GM20431 (cell line): Measurements from ENCODE around the gene SLC8A3.

ENCODE experiments used
- in situ Hi-C: fragments of 300-500 bp; cut with MseI, MboI; formaldehyde crosslinking; loops from one replicate; pipeline ENCODE4 v1.15.0; 2020; ENCODE audit warnings: low sequenced_read_pairs; ENCODE audit not compliant: unreplicated experiment

The SLC8A3 gene

GRCh38 chr14:70123796-70124195 lies 65.0 kb downstream of the SLC8A3 start:
- in situ Hi-C loops: no loop called here

- in situ Hi-C loops: no loop called here
Measured at GRCh38 chr14:70121521-70121920, 67.2 kb downstream of the SLC8A3 start.

- in situ Hi-C loops: no loop called here
Measured at GRCh38 chr14:70118064-70118463, 70.7 kb downstream of the SLC8A3 start.

- in situ Hi-C loops: no loop called here
Measured at GRCh38 chr14:70116278-70116677, 72.5 kb downstream of the SLC8A3 start.

- in situ Hi-C loops: no loop called here
Measured at GRCh38 chr14:70114621-70115156, 74.1 kb downstream of the SLC8A3 start.

- in situ Hi-C loops: no loop called here
Measured at GRCh38 chr14:70113211-70113610, 75.5 kb downstream of the SLC8A3 start.

DNA sequence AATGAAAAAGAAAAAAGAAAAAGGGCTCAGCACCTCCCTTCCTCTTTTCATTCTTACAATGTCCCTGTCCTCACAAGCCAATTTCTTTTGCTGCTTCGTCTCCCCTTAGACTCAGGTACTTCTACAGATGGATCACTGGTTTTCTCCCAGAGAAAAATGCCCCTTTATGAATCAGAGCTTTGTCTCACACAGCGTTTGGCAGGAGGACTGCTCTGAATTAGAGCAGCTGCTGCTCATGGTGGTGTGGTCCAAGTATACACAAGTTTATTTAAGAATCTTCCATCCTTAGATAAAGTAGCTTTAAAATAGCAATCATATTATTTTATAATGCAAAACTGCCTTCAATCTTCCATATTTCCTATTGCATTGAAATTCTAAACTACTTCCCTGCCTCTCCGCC lies 80.3 kb downstream of the SLC8A3 start:
- in situ Hi-C loops: no loop called here

GRCh38 chr14:70107309-70107708 lies 81.4 kb downstream of the SLC8A3 start:
- in situ Hi-C loops: no loop called here

- in situ Hi-C loops: no loop called here
Measured at GRCh38 chr14:70100071-70100470, 88.7 kb downstream of the SLC8A3 start.

DNA sequence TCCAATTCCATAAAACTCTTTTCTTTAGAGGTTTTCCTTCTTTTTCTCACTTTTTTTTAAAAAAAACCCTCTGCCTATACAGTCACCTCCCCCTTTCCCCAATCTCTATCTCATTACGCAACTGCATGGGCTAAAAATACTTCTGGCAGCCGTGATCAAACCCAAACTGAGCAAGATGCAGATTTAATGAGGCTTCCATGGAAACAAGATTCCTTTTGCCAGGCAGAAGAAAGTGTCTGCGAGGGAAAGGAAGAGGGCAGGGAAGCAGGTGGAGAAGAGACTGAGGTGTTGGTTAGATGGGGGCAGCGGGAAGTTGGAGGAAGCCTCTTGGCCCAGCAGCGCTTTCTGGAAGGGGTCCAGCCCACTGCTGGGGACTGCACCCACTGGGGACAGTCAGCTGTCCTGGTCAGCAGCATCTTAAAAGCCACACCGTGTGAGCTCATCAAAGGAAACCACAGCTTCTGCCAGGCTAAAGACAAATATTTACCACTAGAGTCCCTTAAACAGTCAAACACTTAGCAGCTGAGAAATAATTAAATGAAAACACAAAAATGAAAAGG lies 90.4 kb downstream of the SLC8A3 start:
- in situ Hi-C loops: no loop called here

GRCh38 chr14:70097576-70098249 lies 91.0 kb downstream of the SLC8A3 start:
- in situ Hi-C loops: no loop called here

GRCh38 chr14:70096866-70097265 lies 91.9 kb downstream of the SLC8A3 start:
- in situ Hi-C loops: no loop called here

GRCh38 chr14:70094631-70095030 lies 94.1 kb downstream of the SLC8A3 start:
- in situ Hi-C loops: no loop called here

DNA sequence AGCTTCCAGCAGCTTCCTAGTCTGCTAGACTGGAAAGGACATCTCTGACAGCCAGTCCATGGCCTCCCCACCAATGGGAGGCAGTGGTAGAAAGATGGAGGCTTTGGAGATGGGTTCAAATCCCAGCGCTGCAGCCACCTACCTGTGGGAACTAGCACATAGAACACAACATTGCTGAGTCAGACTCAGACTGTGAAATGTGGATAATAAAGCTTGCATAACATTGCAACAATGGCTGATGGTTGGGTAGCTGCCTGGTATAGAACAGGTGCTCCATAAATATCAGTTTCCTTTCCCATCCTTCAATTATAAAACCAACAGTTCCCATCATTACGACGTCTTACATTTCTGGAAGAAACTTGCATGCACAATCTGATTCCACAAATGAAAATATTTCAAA lies 94.6 kb downstream of the SLC8A3 start:
- in situ Hi-C loops: no loop called here

GRCh38 chr14:70093156-70093555 lies 95.6 kb downstream of the SLC8A3 start:
- in situ Hi-C loops: no loop called here

DNA sequence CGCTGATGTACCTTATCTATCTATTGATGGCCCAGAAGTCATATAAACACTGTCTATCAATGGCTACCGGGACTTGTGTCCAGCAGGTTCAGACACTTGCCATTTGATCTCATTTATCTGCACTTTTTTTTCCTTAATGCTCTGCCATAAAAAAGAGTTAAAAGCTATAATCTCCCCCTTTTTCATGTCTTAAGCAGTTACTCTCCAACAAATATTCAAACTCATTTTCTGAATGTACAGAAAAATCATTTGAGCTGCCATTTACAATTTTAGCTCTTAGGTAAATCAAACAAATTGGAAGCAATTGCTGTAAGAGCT lies 101.4 kb downstream of the SLC8A3 start:
- in situ Hi-C loops: no loop called here

DNA sequence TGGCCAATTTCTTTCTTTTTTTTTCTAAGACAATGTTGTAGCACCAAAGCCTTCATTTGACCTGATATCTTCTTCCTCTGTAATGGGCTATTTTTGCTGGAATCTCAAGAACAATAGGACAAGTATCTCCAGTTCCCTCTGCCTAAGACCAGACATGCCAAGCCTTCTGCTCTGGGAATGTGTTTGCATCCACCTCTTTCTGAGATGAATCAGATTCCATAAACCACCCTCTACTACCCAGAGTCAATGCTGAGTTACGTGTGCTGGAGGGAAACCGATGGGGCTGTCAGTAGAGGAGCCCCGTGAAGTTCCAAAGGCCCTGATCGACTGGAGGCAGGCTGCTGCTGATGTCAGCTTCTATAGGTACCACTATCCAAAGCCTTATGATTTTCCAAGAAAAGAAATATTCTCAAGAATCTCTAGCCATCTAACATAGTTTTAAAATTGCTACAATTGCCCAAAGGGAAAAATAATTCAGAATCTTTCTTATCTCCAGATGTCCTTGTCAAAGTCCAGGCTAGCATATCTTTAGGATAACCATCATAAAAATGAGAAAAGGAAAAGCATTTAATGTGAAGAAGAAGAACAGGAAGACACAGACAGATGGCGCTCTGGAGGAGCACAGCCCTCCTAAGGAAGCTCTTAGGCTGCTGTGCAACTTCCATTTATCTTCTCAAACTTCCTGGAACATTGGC lies 101.9 kb downstream of the SLC8A3 start:
- in situ Hi-C loops: no loop called here

GRCh38 chr14:70084226-70084625 lies 104.5 kb downstream of the SLC8A3 start:
- in situ Hi-C loops: no loop called here

DNA sequence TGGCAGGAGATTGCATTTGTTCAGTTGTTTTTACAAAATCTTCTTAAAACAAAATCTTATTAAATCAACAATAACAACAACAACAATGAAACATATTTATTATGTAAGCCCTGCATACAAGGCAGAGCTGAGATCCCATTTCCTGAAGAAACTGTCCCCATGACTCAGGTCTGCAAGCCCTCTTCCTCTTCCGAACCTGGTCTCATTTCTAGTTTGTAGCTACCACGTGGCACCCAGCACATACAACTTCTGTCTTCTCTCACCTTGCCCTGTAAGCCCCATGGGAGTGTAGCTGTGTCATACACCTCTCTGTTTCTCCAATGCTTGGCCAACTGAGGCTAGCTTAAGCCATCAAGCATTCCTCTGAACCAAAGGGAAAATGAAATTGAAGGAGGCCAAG lies 106.4 kb downstream of the SLC8A3 start:
- in situ Hi-C loops: no loop called here

DNA sequence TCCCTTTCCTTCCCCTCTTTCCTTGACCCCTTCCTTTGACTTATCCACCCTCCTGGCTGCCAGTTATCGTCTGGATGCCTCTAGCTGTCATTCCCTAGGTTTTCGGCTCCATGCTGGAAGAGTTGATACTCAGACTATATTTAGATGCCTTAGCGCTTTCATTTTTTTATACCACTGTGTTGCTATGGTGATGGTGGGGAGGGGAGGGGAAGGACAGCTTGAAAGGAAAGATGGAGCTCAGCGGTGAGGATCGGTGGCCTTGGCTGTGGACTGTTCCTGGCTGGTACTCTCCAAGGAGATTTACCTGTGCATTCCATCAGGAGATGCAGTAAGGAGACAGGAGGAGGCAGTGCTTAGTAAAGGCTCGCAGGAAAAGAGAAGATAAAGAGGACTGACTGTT lies 108.7 kb downstream of the SLC8A3 start:
- in situ Hi-C loops: no loop called here

DNA sequence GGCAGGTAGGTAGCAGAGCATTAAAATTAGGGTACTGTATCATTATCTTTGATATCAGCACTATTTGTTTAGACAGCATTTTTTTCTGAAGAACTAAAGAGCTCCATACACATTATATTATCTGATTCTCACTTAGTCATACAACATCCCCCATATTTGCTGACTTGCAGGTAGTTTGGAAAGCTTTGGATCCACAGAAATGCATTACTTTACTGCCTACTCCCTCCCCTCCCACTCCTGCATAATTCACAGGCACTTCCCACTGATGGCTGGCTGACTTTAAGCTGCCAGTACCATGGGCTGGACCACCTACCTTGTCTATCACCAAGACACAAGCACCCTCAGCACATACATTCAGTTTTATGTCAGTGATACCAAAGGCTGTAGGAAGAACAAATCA lies 110.4 kb downstream of the SLC8A3 start:
- in situ Hi-C loops: no loop called here

DNA sequence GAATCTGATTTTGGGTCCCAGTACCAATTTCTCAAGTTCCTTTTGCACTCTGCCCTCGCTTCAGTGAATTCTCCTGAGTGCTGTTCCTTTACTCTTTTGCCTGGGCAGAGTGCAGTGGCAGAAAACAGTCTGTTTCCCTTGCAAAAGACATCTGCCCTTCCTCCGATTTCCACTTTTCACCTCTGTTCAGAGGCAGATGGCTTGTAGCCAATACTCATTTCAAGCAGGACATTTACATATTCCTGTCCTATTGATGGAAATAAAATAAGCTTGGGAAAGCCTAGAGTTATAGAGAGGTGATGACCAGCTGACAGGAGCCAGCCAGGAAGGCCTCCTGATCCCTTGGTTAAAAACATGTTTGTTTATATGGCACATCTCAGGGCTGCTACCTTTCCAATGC lies 111.0 kb downstream of the SLC8A3 start:
- in situ Hi-C loops: no loop called here
